ENCODE measurements around the gene KRT12. TPM values are rescaled to one million over a fixed set of nuclear protein-coding genes. Genes with fewer than 3 reads are reported as not detected.

Gene KRT12
- total and polyA plus RNA-seq, 2 experiments from 2014 or later, result not detected

DNA sequence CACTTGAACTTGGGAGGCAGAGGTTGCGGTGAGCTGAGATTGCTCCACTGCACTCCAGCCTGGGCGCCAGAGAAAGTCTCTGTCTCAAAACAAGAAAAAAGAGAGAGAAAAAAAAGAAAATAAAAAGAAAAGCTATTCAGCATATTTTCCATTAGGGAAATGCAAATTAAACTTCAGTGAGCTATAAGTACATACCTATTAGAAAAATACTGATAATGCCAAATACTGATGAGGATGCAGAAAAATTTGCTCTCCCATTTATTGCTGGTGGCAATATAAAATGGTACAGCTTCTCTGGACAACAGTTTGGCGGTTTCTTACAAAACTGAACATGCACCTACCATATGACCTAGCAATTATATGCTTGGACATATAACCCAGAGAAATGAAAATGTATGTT lies 54.4 kb downstream of the KRT12 start:
- H3K4me2 ChIP-seq, result no peak overlapping the region
- H3K79me2 ChIP-seq, result peaks cover 6% of the 10 kb centered on the region
- peaks cover 27% of the 10 kb centered on the region for H3K27me3 ChIP-seq
- peaks cover 3% of the 10 kb centered on the region for H3K4me1 ChIP-seq (ENCODE audit: insufficient read depth)
- peaks cover 5% of the 10 kb centered on the region for H3K36me3 ChIP-seq (replicated peaks; ENCODE audit: insufficient read depth, low read depth)
- TF ChIP-seq EZH2phosphoT487 (IDR thresholded peaks at IDR 0.05; ENCODE audit: low read depth, severe bottlenecking, unreplicated experiment) (no peak), EZH2 (IDR thresholded peaks at IDR 0.05; ENCODE audit: borderline replicate concordance) (no peak)
- TF ChIP-seq, protein P1, sequence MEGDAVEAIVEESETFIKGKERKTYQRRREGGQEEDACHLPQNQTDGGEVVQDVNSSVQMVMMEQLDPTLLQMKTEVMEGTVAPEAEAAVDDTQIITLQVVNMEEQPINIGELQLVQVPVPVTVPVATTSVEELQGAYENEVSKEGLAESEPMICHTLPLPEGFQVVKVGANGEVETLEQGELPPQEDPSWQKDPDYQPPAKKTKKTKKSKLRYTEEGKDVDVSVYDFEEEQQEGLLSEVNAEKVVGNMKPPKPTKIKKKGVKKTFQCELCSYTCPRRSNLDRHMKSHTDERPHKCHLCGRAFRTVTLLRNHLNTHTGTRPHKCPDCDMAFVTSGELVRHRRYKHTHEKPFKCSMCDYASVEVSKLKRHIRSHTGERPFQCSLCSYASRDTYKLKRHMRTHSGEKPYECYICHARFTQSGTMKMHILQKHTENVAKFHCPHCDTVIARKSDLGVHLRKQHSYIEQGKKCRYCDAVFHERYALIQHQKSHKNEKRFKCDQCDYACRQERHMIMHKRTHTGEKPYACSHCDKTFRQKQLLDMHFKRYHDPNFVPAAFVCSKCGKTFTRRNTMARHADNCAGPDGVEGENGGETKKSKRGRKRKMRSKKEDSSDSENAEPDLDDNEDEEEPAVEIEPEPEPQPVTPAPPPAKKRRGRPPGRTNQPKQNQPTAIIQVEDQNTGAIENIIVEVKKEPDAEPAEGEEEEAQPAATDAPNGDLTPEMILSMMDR (IDR thresholded peaks at IDR 0.05; ENCODE audit: poor library complexity), result no peak
- 86% methylated on average over 3 of the region's 3 CpGs for WGBS (ENCODE audit: low lambda C conversion rate, missing lambda C conversion rate)
- H3K4me3 ChIP-seq, result no peak overlapping the region
- no peak overlapping the region for H3K27ac ChIP-seq
- H4K20me1 ChIP-seq (ENCODE audit: insufficient read depth, poor library complexity, severe bottlenecking), result no peaks in the 10 kb centered on the region
- no peak overlapping the region for H2AFZ ChIP-seq
- no peaks in the 10 kb centered on the region for H3K9me3 ChIP-seq (ENCODE audit: low read depth)
- H3K9me2 ChIP-seq (replicated peaks; ENCODE audit: insufficient read depth), result no peaks in the 10 kb centered on the region
- no peak for DNase-seq (ENCODE audit: low spot score)

Other genes starting within 250 kb of the KRT12 start
- gene SMARCE1, start 219.4 kb downstream of the KRT12 start, total RNA-seq, result 103 and 116 TPM in 2 replicates
- gene SMARCE1, start 219.4 kb downstream of the KRT12 start, polyA plus RNA-seq, result 99.9 and 109 TPM in 2 replicates
- gene KRT222, start 202.0 kb downstream of the KRT12 start, total RNA-seq, result 1.8 and 2.8 TPM in 2 replicates
- 1.5 and 2.1 TPM in 2 replicates for gene KRT222, start 202.0 kb downstream of the KRT12 start, polyA plus RNA-seq
- 0.92 and 1.5 TPM in 2 replicates for gene KRT24, start 163.5 kb downstream of the KRT12 start, total RNA-seq
- 4.5 and 5.8 TPM in 2 replicates for gene KRT24, start 163.5 kb downstream of the KRT12 start, polyA plus RNA-seq
- gene KRT25, start 111.9 kb downstream of the KRT12 start, total RNA-seq, result not detected in 2 replicates
- gene KRT25, start 111.9 kb downstream of the KRT12 start, polyA plus RNA-seq, result not detected in 2 replicates
- not detected in 2 replicates for gene KRT26, start 95.0 kb downstream of the KRT12 start, total RNA-seq
- gene KRT26, start 95.0 kb downstream of the KRT12 start, polyA plus RNA-seq, result not detected in 2 replicates
- not detected in 2 replicates for gene KRT27, start 84.7 kb downstream of the KRT12 start, total RNA-seq
- not detected in 2 replicates for gene KRT27, start 84.7 kb downstream of the KRT12 start, polyA plus RNA-seq
- not detected in 2 replicates for gene KRT28, start 67.3 kb downstream of the KRT12 start, total RNA-seq
- gene KRT28, start 67.3 kb downstream of the KRT12 start, polyA plus RNA-seq, result not detected in 2 replicates
- 29.4 and 39.7 TPM in 2 replicates for gene KRT10, start 44.6 kb downstream of the KRT12 start, total RNA-seq
- 153 and 165 TPM in 2 replicates for gene KRT10, start 44.6 kb downstream of the KRT12 start, polyA plus RNA-seq
- gene KRT20, start 18.0 kb upstream of the KRT12 start, total RNA-seq, result 2.4 and 3.4 TPM in 2 replicates
- 1.5 and 1.6 TPM in 2 replicates for gene KRT20, start 18.0 kb upstream of the KRT12 start, polyA plus RNA-seq
- gene KRT23, start 70.4 kb upstream of the KRT12 start, total RNA-seq, result 4.0 and 6.4 TPM in 2 replicates
- 2.0 and 4.0 TPM in 2 replicates for gene KRT23, start 70.4 kb upstream of the KRT12 start, polyA plus RNA-seq
- 1.0 TPM in 1 of 2 replicates, not detected in the other for gene KRT39, start 99.7 kb upstream of the KRT12 start, total RNA-seq
- not detected in 2 replicates for gene KRT39, start 99.7 kb upstream of the KRT12 start, polyA plus RNA-seq
- 0.33 TPM in 1 of 2 replicates, not detected in the other for gene KRT40, start 117.1 kb upstream of the KRT12 start, total RNA-seq
- gene KRT40, start 117.1 kb upstream of the KRT12 start, polyA plus RNA-seq, result 0.19 TPM in 1 of 2 replicates, not detected in the other
- not detected in 2 replicates for gene KRTAP3-3, start 126.9 kb upstream of the KRT12 start, total RNA-seq
- not detected in 2 replicates for gene KRTAP3-3, start 126.9 kb upstream of the KRT12 start, polyA plus RNA-seq
- gene KRTAP3-2, start 132.7 kb upstream of the KRT12 start, total RNA-seq, result not detected in 2 replicates
- not detected in 2 replicates for gene KRTAP3-2, start 132.7 kb upstream of the KRT12 start, polyA plus RNA-seq
- not detected in 2 replicates for gene KRTAP3-1, start 141.9 kb upstream of the KRT12 start, total RNA-seq
- gene KRTAP3-1, start 141.9 kb upstream of the KRT12 start, polyA plus RNA-seq, result 2.7 and 3.4 TPM in 2 replicates
- not detected in 2 replicates for gene KRTAP1-5, start 160.0 kb upstream of the KRT12 start, total RNA-seq
- gene KRTAP1-5, start 160.0 kb upstream of the KRT12 start, polyA plus RNA-seq, result 0.44 TPM in 1 of 2 replicates, not detected in the other
- not detected in 2 replicates for gene KRTAP1-4, start 163.0 kb upstream of the KRT12 start, total RNA-seq
- gene KRTAP1-4, start 163.0 kb upstream of the KRT12 start, polyA plus RNA-seq, result not detected in 2 replicates
- not detected in 2 replicates for gene KRTAP1-3, start 167.7 kb upstream of the KRT12 start, total RNA-seq
- gene KRTAP1-3, start 167.7 kb upstream of the KRT12 start, polyA plus RNA-seq, result not detected in 2 replicates
- gene KRTAP1-1, start 174.2 kb upstream of the KRT12 start, total RNA-seq, result not detected in 2 replicates
- gene KRTAP1-1, start 174.2 kb upstream of the KRT12 start, polyA plus RNA-seq, result not detected in 2 replicates
- gene KRTAP2-1, start 180.1 kb upstream of the KRT12 start, total RNA-seq, result not detected in 2 replicates
- gene KRTAP2-1, start 180.1 kb upstream of the KRT12 start, polyA plus RNA-seq, result not detected in 2 replicates
- gene KRTAP2-2, start 188.0 kb upstream of the KRT12 start, total RNA-seq, result not detected in 2 replicates
- not detected in 2 replicates for gene KRTAP2-2, start 188.0 kb upstream of the KRT12 start, polyA plus RNA-seq
- not detected in 2 replicates for gene KRTAP2-3, start 192.9 kb upstream of the KRT12 start, total RNA-seq
- not detected in 2 replicates for gene KRTAP2-3, start 192.9 kb upstream of the KRT12 start, polyA plus RNA-seq
- gene KRTAP2-4, start 198.7 kb upstream of the KRT12 start, total RNA-seq, result not detected in 2 replicates
- gene KRTAP2-4, start 198.7 kb upstream of the KRT12 start, polyA plus RNA-seq, result not detected in 2 replicates
- not detected in 2 replicates for gene KRTAP4-7, start 216.9 kb upstream of the KRT12 start, total RNA-seq
- not detected in 2 replicates for gene KRTAP4-7, start 216.9 kb upstream of the KRT12 start, polyA plus RNA-seq
- not detected in 2 replicates for gene KRTAP4-8, start 230.9 kb upstream of the KRT12 start, total RNA-seq
- gene KRTAP4-8, start 230.9 kb upstream of the KRT12 start, polyA plus RNA-seq, result not detected in 2 replicates
- gene KRTAP4-16, start 235.0 kb upstream of the KRT12 start, total RNA-seq, result not detected in 2 replicates
- not detected in 2 replicates for gene KRTAP4-16, start 235.0 kb upstream of the KRT12 start, polyA plus RNA-seq
- not detected in 2 replicates for gene KRTAP4-9, start 238.2 kb upstream of the KRT12 start, total RNA-seq
- gene KRTAP4-9, start 238.2 kb upstream of the KRT12 start, polyA plus RNA-seq, result not detected in 2 replicates